Measurements from ENCODE around the gene OR13C5.

DNA sequence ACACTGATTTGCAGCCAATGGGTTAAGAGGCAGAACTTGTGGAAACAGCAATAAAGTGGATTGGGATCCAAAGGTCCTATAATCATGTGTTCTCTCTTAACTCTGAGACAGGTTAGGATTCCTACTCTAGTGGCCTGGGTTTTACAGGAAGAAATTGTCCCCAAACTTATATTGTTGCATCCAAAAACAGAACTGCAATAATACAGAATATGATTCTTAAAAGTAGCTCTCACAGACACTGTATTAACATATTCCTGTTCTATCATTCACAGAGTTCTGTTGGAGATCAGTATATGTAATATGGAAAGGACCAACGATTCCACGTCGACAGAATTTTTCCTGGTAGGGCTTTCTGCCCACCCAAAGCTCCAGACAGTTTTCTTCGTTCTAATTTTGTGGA, 30.3 kb downstream of the OR13C5 start, which contains the start of gene OR13C8:
- TF ChIP-seq, protein P1, sequence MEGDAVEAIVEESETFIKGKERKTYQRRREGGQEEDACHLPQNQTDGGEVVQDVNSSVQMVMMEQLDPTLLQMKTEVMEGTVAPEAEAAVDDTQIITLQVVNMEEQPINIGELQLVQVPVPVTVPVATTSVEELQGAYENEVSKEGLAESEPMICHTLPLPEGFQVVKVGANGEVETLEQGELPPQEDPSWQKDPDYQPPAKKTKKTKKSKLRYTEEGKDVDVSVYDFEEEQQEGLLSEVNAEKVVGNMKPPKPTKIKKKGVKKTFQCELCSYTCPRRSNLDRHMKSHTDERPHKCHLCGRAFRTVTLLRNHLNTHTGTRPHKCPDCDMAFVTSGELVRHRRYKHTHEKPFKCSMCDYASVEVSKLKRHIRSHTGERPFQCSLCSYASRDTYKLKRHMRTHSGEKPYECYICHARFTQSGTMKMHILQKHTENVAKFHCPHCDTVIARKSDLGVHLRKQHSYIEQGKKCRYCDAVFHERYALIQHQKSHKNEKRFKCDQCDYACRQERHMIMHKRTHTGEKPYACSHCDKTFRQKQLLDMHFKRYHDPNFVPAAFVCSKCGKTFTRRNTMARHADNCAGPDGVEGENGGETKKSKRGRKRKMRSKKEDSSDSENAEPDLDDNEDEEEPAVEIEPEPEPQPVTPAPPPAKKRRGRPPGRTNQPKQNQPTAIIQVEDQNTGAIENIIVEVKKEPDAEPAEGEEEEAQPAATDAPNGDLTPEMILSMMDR (IDR thresholded peaks at IDR 0.05): no peak
- no peak for TF ChIP-seq POLR2A (IDR thresholded peaks at IDR 0.05)
